ENCODE results near the gene RUNX1.

RUNX1 gene

GRCh38 chr21:35017256-35017655 lies 31.8 kb downstream of the RUNX1 start:
- DNase-seq (ENCODE audit: extremely low read depth in 1 of 2, low read depth in 1 of 2), result no peak

DNA sequence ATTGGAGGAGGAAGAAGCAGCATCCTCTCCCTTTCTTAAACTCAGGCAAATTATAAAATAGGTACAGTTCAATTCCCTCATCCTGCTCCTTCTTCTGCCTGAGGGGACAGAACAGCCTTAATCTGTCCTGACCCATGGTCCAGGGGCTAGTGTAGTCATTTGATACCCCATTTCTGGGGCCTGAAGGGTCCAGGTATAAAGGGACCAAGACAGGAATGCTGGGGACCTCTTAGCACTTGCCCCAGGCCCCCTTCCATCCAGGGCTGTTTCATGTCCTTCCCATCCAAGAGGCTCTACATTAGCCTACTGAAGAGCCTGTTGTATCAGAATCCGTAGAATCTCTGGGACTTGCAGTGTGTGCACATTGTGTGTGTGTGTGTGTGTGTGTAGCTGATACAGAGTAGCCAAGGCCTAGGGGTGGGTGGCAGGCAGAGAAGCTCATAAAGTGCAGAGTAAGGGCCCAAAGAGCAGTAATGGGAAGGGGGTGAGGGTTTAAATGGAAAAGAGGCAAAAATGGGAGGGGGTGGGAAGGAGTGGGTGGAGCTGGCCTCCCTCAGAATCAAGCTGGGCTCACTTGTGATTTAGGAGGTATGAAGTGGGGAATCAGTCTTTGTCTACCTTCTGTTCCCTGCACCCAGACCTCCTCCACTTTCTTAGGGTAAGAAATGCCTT lies 32.4 kb downstream of the RUNX1 start:
- DNase-seq (ENCODE audit: extremely low read depth in 1 of 2, low read depth in 1 of 2), result no peak

- no peak for DNase-seq (ENCODE audit: extremely low read depth in 1 of 2, low read depth in 1 of 2)
Observed at GRCh38 chr21:35016071-35016470, 33.0 kb downstream of the RUNX1 start.

GRCh38 chr21:35015435-35016024 lies 33.6 kb downstream of the RUNX1 start:
- no peak for DNase-seq (ENCODE audit: extremely low read depth in 1 of 2, low read depth in 1 of 2)

GRCh38 chr21:35014302-35015041 lies 34.6 kb downstream of the RUNX1 start:
- no peak for DNase-seq (ENCODE audit: extremely low read depth in 1 of 2, low read depth in 1 of 2)

DNA sequence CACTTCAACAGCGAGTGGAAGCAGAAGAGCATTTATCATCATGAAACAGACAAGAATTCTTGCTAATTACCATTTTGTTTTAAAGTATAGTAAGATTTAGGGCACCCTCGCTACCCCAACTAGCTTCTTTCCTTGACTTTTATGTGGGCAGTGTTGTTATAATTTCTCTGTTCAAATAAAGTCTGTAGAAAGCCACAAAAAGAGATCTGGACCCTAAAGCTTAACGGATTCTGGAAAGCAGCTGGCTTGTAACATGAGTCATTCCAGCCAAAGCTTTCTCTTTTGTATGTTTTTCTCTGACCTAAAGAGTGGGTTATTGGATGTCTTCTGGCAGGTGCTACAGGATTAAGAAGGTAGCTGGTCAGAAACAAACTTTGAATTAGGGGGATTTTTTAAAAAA lies 37.4 kb downstream of the RUNX1 start:
- no peak for DNase-seq (ENCODE audit: extremely low read depth in 1 of 2, low read depth in 1 of 2)

- no peak for DNase-seq (ENCODE audit: extremely low read depth in 1 of 2, low read depth in 1 of 2)
Observed at GRCh38 chr21:35010447-35010846, 38.7 kb downstream of the RUNX1 start.

DNA sequence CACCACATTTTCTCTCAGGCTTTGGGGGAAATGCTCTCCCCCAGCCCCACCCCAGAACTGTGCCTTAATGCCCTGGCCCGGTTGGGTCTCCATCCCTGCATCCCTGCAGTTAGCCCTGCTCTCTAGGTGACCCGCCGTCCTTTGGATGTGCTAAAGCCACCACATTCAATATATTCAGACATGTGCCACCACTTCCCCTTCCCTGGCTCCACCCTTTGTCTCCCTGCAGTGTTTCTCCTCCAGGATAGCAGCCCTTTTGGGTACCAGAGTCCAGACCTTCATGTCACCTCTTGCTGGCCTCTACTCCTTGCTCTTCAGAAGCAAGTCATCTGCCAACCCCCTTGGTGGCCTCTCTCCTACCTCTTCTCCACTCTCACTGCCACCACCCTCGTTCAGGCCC lies 41.8 kb downstream of the RUNX1 start:
- no peak for DNase-seq (ENCODE audit: extremely low read depth in 1 of 2, low read depth in 1 of 2)

DNA sequence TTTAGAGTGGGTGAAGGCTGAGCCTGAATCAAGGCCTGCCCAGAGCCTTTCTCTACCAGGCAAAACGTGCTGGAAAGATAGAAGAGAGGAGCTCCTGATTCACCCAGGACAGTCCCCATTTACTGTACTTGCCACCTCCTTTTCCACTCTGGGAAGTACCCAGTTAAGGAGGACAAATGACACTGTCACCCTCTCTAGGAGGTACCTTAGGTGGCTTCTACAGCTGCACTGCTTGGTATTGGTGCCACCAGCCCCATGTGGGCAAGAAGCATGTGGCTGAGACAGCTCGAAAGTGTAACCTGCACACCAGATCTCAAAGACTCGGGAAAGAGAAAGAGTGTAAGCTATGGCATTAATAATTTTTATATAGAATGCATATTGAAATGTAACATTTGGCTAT lies 42.3 kb downstream of the RUNX1 start:
- no peak for DNase-seq (ENCODE audit: extremely low read depth in 1 of 2, low read depth in 1 of 2)

- no peak for DNase-seq (ENCODE audit: extremely low read depth in 1 of 2, low read depth in 1 of 2)
Observed at GRCh38 chr21:35006248-35006647, 42.9 kb downstream of the RUNX1 start.

DNA sequence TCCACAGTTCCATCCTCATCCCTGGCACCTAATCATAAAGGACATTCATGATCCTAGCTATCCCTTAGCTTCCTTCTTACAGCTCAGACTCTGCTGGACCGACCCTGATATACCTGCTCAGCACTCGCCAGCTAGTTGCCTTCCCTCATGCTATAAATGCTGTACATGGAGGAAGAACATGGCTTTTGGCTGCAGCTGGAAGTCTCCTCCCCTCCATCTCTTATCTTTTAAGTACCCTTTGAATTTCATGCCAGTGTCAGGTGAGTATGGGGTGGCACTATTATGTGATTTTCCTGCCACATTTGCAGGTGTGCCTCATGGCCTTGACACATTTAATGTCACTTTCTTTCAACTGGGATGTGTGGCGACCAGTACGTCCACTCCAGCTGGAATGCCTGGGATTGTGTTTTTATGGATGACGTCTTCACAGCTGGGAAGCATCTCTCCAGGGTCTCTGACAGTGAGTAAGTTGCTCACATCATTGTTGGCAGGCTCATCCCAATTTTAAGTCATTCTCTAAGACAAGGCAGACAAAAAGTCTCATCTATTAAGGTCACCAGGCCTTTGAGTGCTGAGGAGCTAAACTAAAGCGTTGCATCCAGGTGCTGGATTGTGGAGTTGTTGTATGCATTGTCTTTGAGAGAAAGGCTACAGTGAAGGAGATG lies 43.4 kb downstream of the RUNX1 start:
- no peak for DNase-seq (ENCODE audit: extremely low read depth in 1 of 2, low read depth in 1 of 2)

GRCh38 chr21:35005077-35005476 lies 44.0 kb downstream of the RUNX1 start:
- DNase-seq (ENCODE audit: extremely low read depth in 1 of 2, low read depth in 1 of 2), result no peak

DNA sequence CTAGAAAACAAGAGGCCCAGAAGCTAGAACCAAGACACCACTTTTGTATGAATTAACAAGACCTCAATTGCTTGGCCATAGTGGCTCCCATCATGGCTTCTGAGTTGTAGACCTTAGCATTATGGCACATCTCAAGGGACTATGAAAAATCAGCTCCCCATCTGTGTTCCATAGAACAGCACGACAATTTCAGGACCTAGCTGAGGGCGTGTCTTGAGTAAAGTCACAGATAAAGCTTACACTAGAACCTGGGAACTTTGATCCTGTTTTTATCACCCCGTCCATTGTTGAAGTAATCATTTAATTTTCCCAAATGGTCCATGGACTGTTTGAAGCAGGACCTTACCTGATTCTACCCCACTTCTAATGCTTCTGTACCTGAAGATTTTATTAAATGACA lies 44.8 kb downstream of the RUNX1 start:
- DNase-seq (ENCODE audit: extremely low read depth in 1 of 2, low read depth in 1 of 2), result no peak

GRCh38 chr21:35002879-35003722 lies 46.0 kb downstream of the RUNX1 start:
- no peak for DNase-seq (ENCODE audit: extremely low read depth in 1 of 2, low read depth in 1 of 2)

- no peak for DNase-seq (ENCODE audit: extremely low read depth in 1 of 2, low read depth in 1 of 2)
Observed at GRCh38 chr21:34999397-34999941, 49.6 kb downstream of the RUNX1 start.

GRCh38 chr21:34998176-34998575 lies 50.9 kb downstream of the RUNX1 start:
- DNase-seq (ENCODE audit: extremely low read depth in 1 of 2, low read depth in 1 of 2), result no peak

- DNase-seq (ENCODE audit: extremely low read depth in 1 of 2, low read depth in 1 of 2), result no peak
Observed at GRCh38 chr21:34997294-34997693, 51.8 kb downstream of the RUNX1 start.

GRCh38 chr21:34996304-34997101 lies 52.6 kb downstream of the RUNX1 start:
- DNase-seq (ENCODE audit: extremely low read depth in 1 of 2, low read depth in 1 of 2), result no peak

GRCh38 chr21:34995979-34996303 lies 53.2 kb downstream of the RUNX1 start:
- no peak for DNase-seq (ENCODE audit: extremely low read depth in 1 of 2, low read depth in 1 of 2)
